KG1 (cell line): Measurements from ENCODE around the gene ACOT11.

Experiments used
- DNase-seq: peaks from one replicate; lab custom pipeline; 2025; lab: John Stamatoyannopoulos, UW

ACOT11 gene

DNA sequence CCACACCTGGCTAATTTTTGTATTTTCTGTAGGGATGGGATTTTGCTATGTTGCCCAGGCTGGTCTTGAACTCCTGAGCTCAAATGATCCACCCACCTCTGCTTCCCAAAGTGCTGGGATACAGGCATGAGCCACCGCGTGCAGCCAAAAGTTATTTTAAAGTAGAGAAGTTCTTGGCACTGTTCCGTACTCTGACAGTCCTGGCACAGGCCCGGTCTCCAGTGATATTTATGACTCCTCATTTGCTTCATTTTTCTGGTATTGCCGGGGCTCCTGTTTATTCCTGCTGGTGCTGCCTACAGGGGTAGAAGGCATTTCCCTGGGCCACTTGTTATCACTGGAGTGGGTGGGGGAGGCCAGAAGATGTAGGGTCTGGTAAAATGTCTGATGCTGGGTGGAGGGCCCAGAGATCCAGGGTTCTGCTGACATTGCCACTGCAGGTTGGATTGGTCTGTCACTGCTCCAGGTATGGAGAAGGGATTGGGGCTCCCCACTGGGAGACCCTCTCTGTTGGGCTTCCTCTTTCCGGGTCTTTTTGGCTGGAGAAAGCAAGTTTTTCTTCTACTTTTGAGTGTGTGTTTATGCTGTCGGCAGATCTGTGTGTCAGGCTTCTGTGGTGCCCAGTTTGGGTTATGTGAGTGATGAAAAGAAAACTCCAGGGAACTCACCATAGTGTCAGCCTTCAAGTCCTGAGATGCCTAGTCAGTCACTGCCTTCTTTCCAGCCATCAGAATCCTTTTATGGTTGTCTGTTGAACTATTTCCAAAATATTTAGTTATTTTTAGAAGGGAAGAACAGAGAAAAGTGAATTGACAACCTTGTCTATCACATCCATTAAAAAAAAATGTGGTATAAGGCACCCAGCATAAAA lies 98.0 kb downstream of the ACOT11 start:
- DNase-seq, result no peak

GRCh38 chr1:54649130-54649898 lies 101.3 kb downstream of the ACOT11 start:
- no peak for DNase-seq

DNA sequence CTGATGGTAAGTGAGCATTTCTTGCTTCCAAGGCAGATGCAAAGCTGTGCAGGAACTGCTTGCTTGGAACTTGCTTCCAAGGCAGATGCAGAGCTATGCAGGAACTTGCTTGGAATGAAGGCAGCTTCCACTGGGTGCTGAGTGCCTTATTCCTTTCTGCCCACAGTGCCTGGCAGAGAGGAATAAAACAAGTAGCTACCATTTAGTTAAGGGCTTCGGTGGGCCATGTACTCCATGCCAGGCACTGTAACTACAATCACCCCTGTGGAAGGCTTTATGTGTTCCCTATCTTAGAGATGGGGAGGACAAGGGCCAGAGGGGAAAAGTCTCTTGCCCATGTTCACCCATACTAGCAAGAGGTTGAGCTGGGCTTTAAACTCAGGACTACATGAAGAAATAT lies 101.9 kb downstream of the ACOT11 start:
- DNase-seq, result no peak

DNA sequence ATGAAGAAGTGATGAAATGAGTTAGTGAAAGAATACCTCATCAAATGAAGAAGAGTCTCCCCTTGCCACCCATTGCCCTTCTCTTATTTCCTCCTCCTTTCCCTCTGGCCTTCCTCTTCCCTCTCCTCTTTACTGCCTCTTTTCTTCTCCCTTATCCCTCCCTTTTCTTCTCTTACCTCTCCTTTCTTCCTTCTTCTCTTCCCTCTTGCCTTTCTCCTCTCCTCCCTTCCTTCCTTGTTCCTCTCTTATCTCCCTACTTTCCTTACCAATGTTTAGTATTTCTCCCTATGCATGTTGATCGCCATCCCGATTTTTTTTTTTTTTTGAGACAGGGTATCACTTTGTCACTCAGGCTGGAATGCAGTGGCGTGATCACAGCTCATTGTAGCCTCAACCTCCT lies 102.4 kb downstream of the ACOT11 start:
- no peak for DNase-seq

DNA sequence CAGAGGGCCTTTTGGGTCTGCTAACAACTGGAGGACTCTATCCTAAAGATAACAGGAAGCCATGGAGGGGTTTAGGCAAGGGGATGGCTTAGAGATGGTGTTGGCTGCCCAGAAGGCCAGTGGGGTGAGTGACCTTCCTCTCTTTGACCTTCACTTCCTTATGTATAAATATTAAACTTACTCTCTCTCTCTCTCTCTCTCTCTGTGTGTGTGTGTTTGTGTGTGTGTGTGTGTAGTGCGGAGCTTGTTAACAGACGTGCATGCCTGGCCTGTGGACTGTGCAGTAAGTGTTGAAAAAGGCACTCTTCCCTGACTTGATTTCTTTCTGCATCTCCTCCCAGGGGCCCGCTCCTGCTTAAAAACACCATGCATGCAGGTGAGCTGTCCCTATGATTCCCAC lies 103.6 kb downstream of the ACOT11 start:
- peak; percentile 5 for DNase-seq

DNA sequence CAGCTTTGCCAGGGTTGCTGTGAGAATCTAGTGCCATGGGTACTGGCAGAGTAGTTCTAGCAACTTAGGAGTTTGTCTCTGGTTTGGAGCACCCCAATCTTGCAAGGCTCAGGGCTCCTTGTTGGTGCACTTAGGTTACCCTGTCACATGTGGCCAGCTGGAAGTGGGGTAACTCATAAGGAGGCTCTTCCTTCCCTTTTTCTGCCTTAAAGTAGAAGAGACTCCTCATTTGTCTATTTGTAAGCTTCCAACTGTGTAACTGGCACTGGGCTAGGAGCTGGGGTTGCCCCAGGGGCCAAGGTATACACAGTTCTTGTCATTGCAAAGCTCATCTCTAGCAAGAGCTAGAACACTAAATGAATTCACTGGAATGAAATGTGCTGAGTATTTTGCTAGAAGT lies 104.1 kb downstream of the ACOT11 start:
- DNase-seq, result peak; percentile 31

GRCh38 chr1:54653036-54653435 lies 105.0 kb downstream of the ACOT11 start:
- no peak for DNase-seq

DNA sequence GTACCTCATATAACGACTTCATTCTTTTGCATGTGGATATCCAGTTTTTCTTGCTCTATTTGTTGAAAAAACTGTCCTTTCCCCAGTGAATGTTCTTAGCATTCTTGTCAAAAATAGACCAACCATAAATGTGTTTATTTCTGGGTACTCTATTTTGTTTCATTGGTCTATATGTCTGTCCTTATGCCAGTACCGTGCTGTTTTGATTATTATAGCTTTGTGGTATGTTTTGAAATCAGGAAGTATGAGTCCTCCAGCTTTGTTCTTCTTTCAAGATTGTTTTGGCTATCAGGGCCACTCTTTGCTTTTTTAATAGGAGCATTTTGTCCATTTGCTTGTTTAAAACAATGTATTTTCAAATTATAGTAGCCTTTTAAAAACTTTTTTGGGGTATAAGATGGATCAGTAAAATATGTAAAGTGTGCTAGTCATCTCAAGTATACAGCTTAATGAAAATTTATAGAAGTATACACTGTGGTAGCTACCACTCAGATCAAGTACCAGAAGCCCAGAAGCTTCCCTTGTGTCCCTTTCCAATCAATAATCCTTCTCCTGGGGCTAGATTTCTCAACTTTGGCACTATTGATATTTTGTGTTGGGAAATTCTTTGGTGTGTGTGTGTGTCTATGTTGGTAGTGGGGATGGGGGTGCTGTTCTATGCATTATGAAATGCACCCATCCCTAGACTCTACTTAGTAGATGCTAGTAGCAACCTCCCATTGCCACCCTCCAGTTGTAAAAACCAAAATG lies 110.3 kb downstream of the ACOT11 start:
- no peak for DNase-seq
